NCI-H187 (cell line): ENCODE results near the gene GSTP1.

ENCODE experiments used
- DNase-seq, 2 experiments: peaks; one replicate each; lab custom pipeline; 2025; lab: John Stamatoyannopoulos, UW

GSTP1 gene

GRCh38 chr11:67630228-67630942 lies 46.8 kb downstream of the GSTP1 start:
- peak; percentile 93 to 97 for DNase-seq

- DNase-seq: no peak
Observed at GRCh38 chr11:67630943-67631331, 47.3 kb downstream of the GSTP1 start.

- DNase-seq: no peak
Observed at GRCh38 chr11:67631411-67631810, 47.8 kb downstream of the GSTP1 start.

- no peak for DNase-seq
Observed at GRCh38 chr11:67631853-67632174, 48.2 kb downstream of the GSTP1 start.

DNA sequence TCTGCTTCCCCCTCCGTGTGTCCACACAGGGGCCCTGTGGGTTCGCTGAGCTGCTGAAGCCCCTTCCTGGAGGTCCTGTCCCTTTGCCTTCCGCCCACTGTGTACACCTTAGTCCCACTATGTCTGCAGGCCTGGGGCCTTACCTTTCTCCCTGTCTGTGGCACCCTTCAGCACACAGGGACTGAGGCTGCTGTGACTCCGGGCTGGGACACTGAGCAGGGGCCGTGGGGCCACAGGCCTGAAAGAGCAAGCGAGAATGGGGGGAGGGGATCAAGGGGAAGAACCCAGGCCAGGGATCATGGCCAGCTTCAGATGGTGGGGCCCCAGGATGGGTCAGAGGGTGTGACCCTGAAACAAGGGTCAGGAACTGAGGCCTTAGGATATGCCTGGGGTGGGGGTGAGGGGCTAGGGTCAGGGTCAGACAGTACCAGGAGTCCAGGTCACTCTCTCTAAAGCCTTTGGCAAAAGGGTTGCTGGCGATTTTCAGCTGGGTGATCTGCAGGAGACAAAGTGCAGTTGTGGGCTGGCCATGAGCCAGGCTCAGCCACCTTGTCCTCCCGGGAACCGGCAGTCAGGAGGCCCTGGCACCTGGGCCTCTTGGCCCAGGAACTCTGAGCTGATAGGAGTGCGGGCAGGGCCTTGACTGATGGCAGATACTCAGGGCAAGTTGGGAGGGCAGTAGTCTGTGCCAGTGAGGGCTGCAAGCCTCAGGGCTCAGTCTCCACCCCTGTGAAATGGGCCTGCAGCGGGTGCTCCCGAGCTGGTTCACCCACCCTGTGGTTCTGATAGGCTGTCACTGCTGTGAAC lies 48.8 kb downstream of the GSTP1 start:
- no peak for DNase-seq

DNA sequence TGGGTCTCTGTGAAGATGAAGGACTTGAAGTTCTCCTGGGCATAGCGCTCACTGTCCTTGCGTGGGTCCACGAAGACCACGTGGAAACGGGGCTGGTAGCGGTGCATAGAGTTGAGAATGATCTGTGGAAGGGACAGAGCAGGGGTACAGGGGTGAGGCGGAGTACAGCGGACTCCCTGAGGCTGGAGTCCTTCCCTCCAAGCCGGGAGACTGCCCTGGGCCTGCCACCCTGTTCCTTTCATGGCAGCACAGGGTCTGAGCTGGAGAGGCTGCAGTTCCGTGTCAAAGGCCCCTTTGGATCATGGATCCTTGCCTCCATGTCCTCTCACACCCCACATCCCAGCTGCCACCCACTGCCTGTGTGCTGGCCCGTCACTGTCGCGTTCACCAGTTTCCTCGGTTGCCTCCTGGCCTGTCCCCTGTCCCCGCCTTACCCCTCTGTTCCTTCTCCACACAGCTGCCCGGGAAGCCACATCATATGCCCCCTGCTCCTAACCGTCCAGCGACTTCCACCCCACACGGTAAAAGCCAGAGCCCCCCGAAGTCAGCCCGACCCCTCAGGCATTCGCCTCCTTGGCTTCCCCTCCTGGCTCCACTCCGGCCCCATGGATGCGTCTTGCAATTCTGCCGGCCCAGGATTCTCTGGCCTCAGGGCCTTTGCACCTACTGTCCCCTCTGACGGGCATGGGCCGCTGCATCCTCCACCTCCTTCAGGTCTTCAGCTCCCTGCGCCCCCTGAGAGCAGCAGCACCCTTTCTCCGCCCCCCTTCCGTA lies 49.6 kb downstream of the GSTP1 start:
- no peak for DNase-seq

- DNase-seq: no peak
Observed at GRCh38 chr11:67633758-67634365, 50.2 kb downstream of the GSTP1 start.

DNA sequence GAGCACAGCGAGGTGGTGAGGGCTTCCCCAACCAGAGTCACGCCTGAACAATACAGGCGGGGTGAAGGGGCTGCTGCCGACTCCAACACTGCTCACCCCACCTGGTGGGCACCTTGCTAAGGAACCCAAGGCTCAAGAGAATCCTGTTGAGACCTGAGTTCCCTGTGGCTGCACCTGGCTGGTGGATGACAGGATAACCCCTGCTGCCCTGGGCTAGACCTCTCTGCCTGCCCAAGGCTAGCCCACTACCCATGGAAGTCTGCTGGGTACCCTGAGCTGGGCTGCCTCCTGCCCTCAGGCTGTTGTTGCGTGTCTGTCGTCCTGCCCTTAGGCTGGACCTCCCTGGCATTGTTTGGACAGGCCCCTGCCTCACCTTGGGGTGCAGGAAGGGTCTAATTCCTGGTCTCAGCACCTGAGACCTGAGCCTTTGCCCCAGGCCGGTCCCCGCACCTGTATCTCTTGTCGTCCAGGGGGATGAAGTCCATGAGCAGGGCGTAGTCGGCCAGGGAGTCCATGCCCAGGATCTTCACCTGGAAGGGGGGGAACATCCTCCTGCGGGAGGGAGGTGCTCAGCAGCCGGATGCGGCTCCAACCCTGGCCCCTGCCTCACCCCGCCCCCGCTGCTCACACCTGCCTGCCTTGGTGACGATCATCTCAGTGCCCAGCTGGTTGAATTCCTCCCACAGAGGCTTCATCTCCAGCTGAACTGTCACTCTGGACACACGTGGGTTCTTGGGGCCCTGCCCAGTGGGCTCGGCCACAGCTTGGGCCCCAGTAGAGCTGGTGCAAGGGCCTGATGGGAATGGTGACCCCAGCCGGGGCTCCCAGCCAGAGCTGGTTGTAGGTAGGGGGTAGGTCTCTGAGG lies 51.0 kb downstream of the GSTP1 start:
- no peak for DNase-seq

DNA sequence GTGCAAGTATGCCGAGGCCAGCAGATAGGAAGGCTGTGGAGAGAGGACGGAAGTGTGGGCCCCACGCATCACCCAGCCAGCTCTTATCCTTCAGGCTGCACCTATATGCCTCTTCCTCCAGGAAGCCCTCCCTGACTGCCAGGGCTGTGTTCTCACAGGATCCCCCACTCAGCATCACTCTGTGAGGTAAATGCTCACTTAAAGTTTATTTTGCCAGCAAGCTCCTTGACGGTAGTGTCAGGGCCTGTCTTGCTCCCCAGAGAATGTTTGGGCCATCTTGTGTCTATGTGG lies 51.6 kb downstream of the GSTP1 start:
- no peak for DNase-seq
